ENCODE measurements around the gene CTBP1.

The CTBP1 gene

DNA sequence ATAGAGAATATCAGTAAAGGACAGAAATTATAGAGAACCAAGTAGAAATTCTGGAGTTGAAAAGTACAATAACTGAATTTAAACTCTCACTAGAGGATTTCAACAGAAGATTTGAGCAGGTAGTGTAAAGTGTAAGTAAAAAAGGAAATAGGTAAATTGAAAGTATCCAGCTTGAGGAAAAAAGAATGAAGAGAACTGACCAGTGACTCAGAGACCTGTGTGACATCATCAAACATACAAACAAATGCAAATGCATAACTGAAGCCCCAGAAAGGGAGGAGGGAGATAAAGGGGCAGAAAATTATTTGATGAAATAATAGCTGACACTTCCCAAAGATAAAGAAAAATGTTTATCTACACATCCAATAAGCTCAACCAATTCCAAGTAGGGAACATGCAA lies 68.3 kb downstream of the CTBP1 start:
- Histone ChIP-seq H3K9me3 (ENCODE audit: low read length) (peaks cover 8% of the 10 kb centered on the region; the same call in 1 of the 2 replicates), H3K4me3 (ENCODE audit: low read depth, low read length, poor library complexity, severe bottlenecking) (no peak overlapping the region), H3K79me2 (ENCODE audit: insufficient read depth, low read length) (no peaks in the 10 kb centered on the region), H2AFZ (ENCODE audit: low read length) (no peak overlapping the region), H3K27ac (ENCODE audit: low read depth, low read length, poor library complexity, severe bottlenecking) (no peak overlapping the region), H3F3A (ENCODE audit: insufficient read depth, low read length) (no peaks in the 10 kb centered on the region), H3K36me3 (ENCODE audit: insufficient read depth, low read length) (no peaks in the 10 kb centered on the region), H3K9me2 (ENCODE audit: low read depth, low read length) (no peaks in the 10 kb centered on the region), H3K4me2 (ENCODE audit: low read length) (no peak overlapping the region), H3K9ac (ENCODE audit: low read length) (no peak overlapping the region), H4K20me1 (ENCODE audit: insufficient read depth, low read length) (no peaks in the 10 kb centered on the region), H3K4me1 (ENCODE audit: insufficient read depth, low read length, severe bottlenecking) (no peaks in the 10 kb centered on the region), H3K27me3 (ENCODE audit: insufficient read depth, low read length) (no peaks in the 10 kb centered on the region)
- TF ChIP-seq CTCF (IDR thresholded peaks at IDR 0.05; ENCODE audit: low read length) (no peak), EZH2 (IDR thresholded peaks at IDR 0.05; ENCODE audit: borderline replicate concordance, low read length) (no peak)

GRCh38 chr4:1179976-1180375 lies 69.0 kb downstream of the CTBP1 start:
- no peaks in the 10 kb centered on the region for H3K27me3 ChIP-seq (ENCODE audit: insufficient read depth, low read length)
- H3K9me3 ChIP-seq (ENCODE audit: low read length), result peaks cover 8% of the 10 kb centered on the region; the same call in 1 of the 2 replicates
- no peaks in the 10 kb centered on the region for H3K4me1 ChIP-seq (ENCODE audit: insufficient read depth, low read length, severe bottlenecking)
- H3K9me2 ChIP-seq (ENCODE audit: low read depth, low read length), result no peaks in the 10 kb centered on the region
- H3K79me2 ChIP-seq (ENCODE audit: insufficient read depth, low read length), result no peaks in the 10 kb centered on the region
- H3K9ac ChIP-seq (ENCODE audit: low read length), result no peak overlapping the region
- TF ChIP-seq CTCF (IDR thresholded peaks at IDR 0.05; ENCODE audit: low read length), result no peak
- TF ChIP-seq EZH2 (IDR thresholded peaks at IDR 0.05; ENCODE audit: borderline replicate concordance, low read length), result no peak
- H3K27ac ChIP-seq (ENCODE audit: low read depth, low read length, poor library complexity, severe bottlenecking), result no peak overlapping the region
- no peak overlapping the region for H2AFZ ChIP-seq (ENCODE audit: low read length)
- no peak overlapping the region for H3K4me3 ChIP-seq (ENCODE audit: low read depth, low read length, poor library complexity, severe bottlenecking)
- H4K20me1 ChIP-seq (ENCODE audit: insufficient read depth, low read length), result no peaks in the 10 kb centered on the region
- no peaks in the 10 kb centered on the region for H3F3A ChIP-seq (ENCODE audit: insufficient read depth, low read length)
- no peaks in the 10 kb centered on the region for H3K36me3 ChIP-seq (ENCODE audit: insufficient read depth, low read length)
- no peak overlapping the region for H3K4me2 ChIP-seq (ENCODE audit: low read length)

DNA sequence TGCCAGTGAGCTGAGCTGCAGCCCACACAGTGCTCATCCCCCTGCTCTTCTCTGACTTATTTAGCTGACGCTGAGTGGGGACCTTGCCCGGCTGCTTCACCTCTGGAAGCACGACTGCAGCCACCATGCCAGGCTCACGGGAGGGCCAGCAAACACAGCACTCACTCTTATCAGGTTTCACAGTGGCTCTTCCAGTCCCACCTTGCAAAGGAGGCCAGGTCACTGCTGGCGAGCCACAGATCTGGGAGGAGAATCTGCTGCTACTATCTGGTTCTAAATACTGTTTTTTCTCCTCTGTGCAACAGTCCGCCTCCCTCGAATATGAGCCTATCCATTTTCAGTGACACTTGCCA lies 69.9 kb downstream of the CTBP1 start:
- Histone ChIP-seq H3K9me3 (ENCODE audit: low read length) (peaks cover 8% of the 10 kb centered on the region; the same call in 1 of the 2 replicates), H3K9me2 (ENCODE audit: low read depth, low read length) (no peaks in the 10 kb centered on the region), H3K27ac (ENCODE audit: low read depth, low read length, poor library complexity, severe bottlenecking) (no peak overlapping the region), H3K27me3 (ENCODE audit: insufficient read depth, low read length) (no peaks in the 10 kb centered on the region), H3K4me3 (ENCODE audit: low read depth, low read length, poor library complexity, severe bottlenecking) (no peak overlapping the region), H4K20me1 (ENCODE audit: insufficient read depth, low read length) (no peaks in the 10 kb centered on the region), H3K79me2 (ENCODE audit: insufficient read depth, low read length) (no peaks in the 10 kb centered on the region), H3K9ac (ENCODE audit: low read length) (no peak overlapping the region), H3K36me3 (ENCODE audit: insufficient read depth, low read length) (no peaks in the 10 kb centered on the region), H2AFZ (ENCODE audit: low read length) (no peak overlapping the region), H3K4me2 (ENCODE audit: low read length) (no peak overlapping the region), H3F3A (ENCODE audit: insufficient read depth, low read length) (no peaks in the 10 kb centered on the region), H3K4me1 (ENCODE audit: insufficient read depth, low read length, severe bottlenecking) (no peaks in the 10 kb centered on the region)
- TF ChIP-seq CTCF (IDR thresholded peaks at IDR 0.05; ENCODE audit: low read length), result no peak
- TF ChIP-seq EZH2 (IDR thresholded peaks at IDR 0.05; ENCODE audit: borderline replicate concordance, low read length), result no peak

Data from OCI-LY1 (cell line).